Nephron progenitor cell (in vitro differentiated cells): ENCODE data around the gene DPEP2.
A peak's percentile ranks its signal among the peaks of the same experiment; 100 is the strongest.

Source experiments
- DNase-seq: peaks from one replicate; pipeline ENCODE4 v3.0.0; 2021
- H3K27ac Mint-ChIP-seq: 2 replicates; pipeline ENCODE4 v1.8.0; 2021; ENCODE audit warnings: mild to moderate bottlenecking, moderate library complexity, mixed read lengths
- H3K27me3 Mint-ChIP-seq: 2 replicates; pipeline ENCODE4 v1.8.0; 2021; ENCODE audit warnings: mild to moderate bottlenecking, low read depth, mixed read lengths; ENCODE audit not compliant: poor library complexity
- H3K36me3 Mint-ChIP-seq: 2 replicates; pipeline ENCODE4 v1.8.0; 2021; ENCODE audit warnings: low read depth, mixed read lengths
- H3K4me1 Mint-ChIP-seq: 2 replicates; pipeline ENCODE4 v1.8.0; 2021; ENCODE audit warnings: mixed read lengths
- H3K4me3 Mint-ChIP-seq: 2 replicates; pipeline ENCODE4 v1.8.0; 2021; ENCODE audit warnings: mild to moderate bottlenecking, moderate library complexity, mixed read lengths
- H3K9me3 Mint-ChIP-seq: 2 replicates; pipeline ENCODE4 v1.8.0; 2021; ENCODE audit warnings: mild to moderate bottlenecking, moderate library complexity, mixed read lengths
- TF ChIP-seq, protein P1 (sequence below): fragments of 200-600 bp; sonication (generic); IDR thresholded peaks from 2 replicates; pipeline ENCODE4 v1.5.0; 2021; ENCODE audit warnings: antibody characterized with exemption

The DPEP2 gene

DNA sequence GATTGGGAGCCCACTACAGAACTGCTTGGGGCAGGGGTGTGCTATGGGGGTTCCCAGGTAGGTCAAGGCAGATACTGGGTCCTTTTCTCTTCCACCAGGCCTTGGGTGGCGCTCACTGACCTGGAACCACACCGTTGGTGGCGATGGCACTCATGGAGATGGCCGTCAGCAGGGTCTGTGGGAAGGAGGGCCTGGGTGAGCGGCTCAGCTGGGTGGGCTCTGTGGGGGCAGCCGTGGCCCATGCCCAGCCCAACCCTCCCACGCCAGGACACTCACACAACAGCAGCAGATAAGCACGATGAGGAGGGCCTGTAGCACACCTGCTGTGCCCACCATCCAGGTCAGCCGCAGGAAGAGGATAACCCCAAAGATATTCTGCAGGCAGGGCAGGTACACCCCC lies 41.7 kb downstream of the DPEP2 start:
- TF ChIP-seq, protein P1, sequence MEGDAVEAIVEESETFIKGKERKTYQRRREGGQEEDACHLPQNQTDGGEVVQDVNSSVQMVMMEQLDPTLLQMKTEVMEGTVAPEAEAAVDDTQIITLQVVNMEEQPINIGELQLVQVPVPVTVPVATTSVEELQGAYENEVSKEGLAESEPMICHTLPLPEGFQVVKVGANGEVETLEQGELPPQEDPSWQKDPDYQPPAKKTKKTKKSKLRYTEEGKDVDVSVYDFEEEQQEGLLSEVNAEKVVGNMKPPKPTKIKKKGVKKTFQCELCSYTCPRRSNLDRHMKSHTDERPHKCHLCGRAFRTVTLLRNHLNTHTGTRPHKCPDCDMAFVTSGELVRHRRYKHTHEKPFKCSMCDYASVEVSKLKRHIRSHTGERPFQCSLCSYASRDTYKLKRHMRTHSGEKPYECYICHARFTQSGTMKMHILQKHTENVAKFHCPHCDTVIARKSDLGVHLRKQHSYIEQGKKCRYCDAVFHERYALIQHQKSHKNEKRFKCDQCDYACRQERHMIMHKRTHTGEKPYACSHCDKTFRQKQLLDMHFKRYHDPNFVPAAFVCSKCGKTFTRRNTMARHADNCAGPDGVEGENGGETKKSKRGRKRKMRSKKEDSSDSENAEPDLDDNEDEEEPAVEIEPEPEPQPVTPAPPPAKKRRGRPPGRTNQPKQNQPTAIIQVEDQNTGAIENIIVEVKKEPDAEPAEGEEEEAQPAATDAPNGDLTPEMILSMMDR, result no peak
- DNase-seq, result no peak
- H3K27ac Mint-ChIP-seq, result no peak overlapping the region
- H3K4me1 Mint-ChIP-seq, result peaks cover 12% of the 10 kb centered on the region
- no peaks in the 10 kb centered on the region for H3K9me3 Mint-ChIP-seq
- no peak overlapping the region for H3K4me3 Mint-ChIP-seq
- H3K36me3 Mint-ChIP-seq, result peaks cover 34% of the 10 kb centered on the region
- peaks cover 6% of the 10 kb centered on the region for H3K27me3 Mint-ChIP-seq

DNA sequence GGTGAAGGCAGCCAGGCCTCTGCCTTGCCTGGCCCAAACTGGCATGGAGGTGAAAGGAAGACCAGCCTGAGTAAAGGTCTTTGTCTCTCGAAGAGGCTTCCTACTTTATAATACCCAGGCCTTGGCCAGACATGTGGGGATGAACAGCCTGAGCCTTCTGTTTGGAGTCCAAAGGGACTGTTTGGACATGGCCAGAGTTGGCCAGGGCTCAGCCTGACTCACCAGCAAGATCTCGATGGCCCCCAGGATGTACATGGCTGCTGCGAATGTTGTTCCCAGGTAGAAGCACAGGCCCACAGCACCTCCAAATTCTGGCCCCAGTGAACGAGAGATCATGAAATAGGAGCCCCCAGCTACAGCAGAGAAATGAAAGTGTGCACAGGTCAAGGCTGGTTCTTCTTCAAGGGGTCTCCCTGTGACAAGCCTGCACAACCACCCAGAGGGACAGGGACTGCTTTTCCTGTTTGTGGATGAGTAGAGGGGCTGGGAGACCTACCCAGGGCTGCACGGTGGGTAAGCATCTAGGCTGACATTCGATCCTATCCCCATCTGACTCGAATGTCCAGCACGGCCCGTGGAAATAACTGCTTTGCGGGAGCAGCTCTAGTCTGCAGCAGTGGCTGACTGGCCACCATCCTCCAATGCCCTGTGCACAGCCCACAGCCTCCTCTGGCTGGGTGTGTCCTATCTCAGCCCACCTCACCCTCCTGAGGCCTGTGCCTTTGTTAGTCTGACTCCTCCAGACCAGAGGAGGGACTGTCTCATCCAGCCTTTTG lies 44.7 kb downstream of the DPEP2 start:
- TF ChIP-seq, protein P1, result no peak
- H3K9me3 Mint-ChIP-seq, result no peaks in the 10 kb centered on the region
- peak overlapping the region; percentile 89 for H3K27ac Mint-ChIP-seq
- H3K4me1 Mint-ChIP-seq, result peaks cover 12% of the 10 kb centered on the region
- DNase-seq, result no peak
- peaks cover 16% of the 10 kb centered on the region for H3K36me3 Mint-ChIP-seq
- peaks cover 5% of the 10 kb centered on the region for H3K27me3 Mint-ChIP-seq
- H3K4me3 Mint-ChIP-seq, result no peak overlapping the region

- peak overlapping the region; percentile 90 for H3K27ac Mint-ChIP-seq
- H3K27me3 Mint-ChIP-seq, result peaks cover 5% of the 10 kb centered on the region
- H3K9me3 Mint-ChIP-seq, result no peaks in the 10 kb centered on the region
- no peak for DNase-seq
- TF ChIP-seq, protein P1, result no peak
- peaks cover 12% of the 10 kb centered on the region for H3K4me1 Mint-ChIP-seq
- H3K36me3 Mint-ChIP-seq, result peaks cover 16% of the 10 kb centered on the region
- H3K4me3 Mint-ChIP-seq, result no peak overlapping the region
Observed at GRCh38 chr16:67953641-67954375, 45.5 kb downstream of the DPEP2 start.

GRCh38 chr16:67951485-67951884 lies 47.8 kb downstream of the DPEP2 start:
- Mint-ChIP-seq H3K27ac (no peak overlapping the region), H3K4me3 (no peak overlapping the region), H3K27me3 (peaks cover 3% of the 10 kb centered on the region), H3K9me3 (no peaks in the 10 kb centered on the region), H3K4me1 (peaks cover 16% of the 10 kb centered on the region), H3K36me3 (peaks cover 13% of the 10 kb centered on the region)
- DNase-seq, result no peak
- TF ChIP-seq, protein P1, result no peak

GRCh38 chr16:67950335-67950843 lies 48.9 kb downstream of the DPEP2 start:
- Mint-ChIP-seq H3K27me3 (peaks cover 3% of the 10 kb centered on the region), H3K4me3 (no peak overlapping the region), H3K36me3 (peaks cover 13% of the 10 kb centered on the region), H3K9me3 (no peaks in the 10 kb centered on the region), H3K27ac (no peak overlapping the region), H3K4me1 (peaks cover 15% of the 10 kb centered on the region)
- TF ChIP-seq, protein P1, result no peak
- DNase-seq, result no peak
